ENCODE measurements around the gene UTS2R. TPM values are rescaled to one million over a fixed set of nuclear protein-coding genes. Genes with fewer than 3 reads are reported as not detected.

Gene UTS2R
- total and polyA plus RNA-seq, 2 of the 4 experiments (the other 2 are of a cell fraction), result not detected

DNA sequence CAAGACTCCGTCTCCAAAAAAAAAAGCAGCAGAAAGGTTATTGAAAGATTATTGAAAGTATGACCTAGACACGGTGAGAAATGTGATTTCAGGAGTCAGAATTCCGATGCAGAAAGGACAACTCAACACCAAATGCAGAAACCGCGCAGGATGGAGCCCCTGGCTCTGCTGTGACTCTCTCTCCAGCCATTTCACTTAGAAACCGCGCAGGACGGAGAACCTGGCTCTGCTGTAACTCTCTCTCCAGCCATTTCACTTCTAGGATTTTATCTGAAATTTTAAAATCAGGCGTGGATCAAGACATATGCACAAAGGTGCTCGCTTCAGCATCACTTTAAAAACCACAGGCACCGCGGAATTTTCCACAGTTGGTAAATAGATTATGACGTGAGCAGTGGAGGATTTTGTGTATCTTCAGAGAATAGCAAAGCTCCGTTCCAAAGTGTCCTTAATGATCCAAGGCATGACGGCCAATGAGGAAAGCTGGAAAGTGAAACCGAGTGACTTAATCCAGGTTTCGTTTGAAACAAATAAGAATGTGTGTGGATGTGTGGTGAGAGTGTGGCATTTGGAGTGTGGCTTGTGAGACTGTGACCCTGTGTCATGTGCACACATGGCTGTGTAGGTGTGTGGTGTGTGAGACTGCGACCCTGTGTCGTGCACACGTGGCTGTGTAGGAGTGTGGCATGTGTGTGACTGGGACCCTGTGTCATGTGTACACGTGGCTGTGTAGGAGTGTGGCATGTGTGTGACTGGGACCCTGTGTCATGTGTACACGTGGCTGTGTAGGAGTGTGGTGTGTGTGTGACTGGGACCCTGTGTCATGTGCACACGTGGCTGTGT is 9.5 kb downstream of the UTS2R start:
- Histone ChIP-seq H3K79me1 (ENCODE audit: low read depth in 1 of 2, low read length in 2 of 2) (no peaks in the 10 kb centered on the region), H4K20me1 (ENCODE audit: insufficient read depth, low read length) (no peaks in the 10 kb centered on the region; the same call in 1 of the 2 replicates), H3K9ac (ENCODE audit: low read depth, low read length) (no peak overlapping the region), H2AK9ac (replicated peaks; ENCODE audit: low read depth, low read length, poor library complexity) (no peak overlapping the region), H2AK5ac (ENCODE audit: low read depth, low read length) (peak overlapping the region; percentile 73; the same call in 1 of the 2 replicates), H4K91ac (ENCODE audit: insufficient read depth, low read depth, low read length) (no peak overlapping the region), H2BK120ac (ENCODE audit: low read depth, low read length) (no peak overlapping the region), H2BK5ac (ENCODE audit: low read depth, low read length, poor library complexity, severe bottlenecking) (no peak overlapping the region), H3K27me3 (ENCODE audit: control insufficient read depth, insufficient read depth, low read length) (peaks cover 43% of the 10 kb centered on the region), H3K18ac (ENCODE audit: low read depth, low read length) (peak overlapping the region; percentile 60; the same call in 1 of the 2 replicates), H3K56ac (ENCODE audit: extremely low read depth, insufficient read depth, low read length) (no peak overlapping the region), H3K9me1 (ENCODE audit: insufficient read depth, low read length) (peaks cover 4% of the 10 kb centered on the region; the same call in 1 of the 2 replicates), H3K4me2 (ENCODE audit: low read depth, low read length) (peak overlapping the region; percentile 85), H3K36me3 (ENCODE audit: control insufficient read depth, insufficient read depth, low read length) (no peaks in the 10 kb centered on the region), H3K9me3 (ENCODE audit: control insufficient read depth, insufficient read depth, low read length) (no peaks in the 10 kb centered on the region), H3K4me3 (ENCODE audit: insufficient read depth, low read depth, low read length) (no peak overlapping the region; the same call in 1 of the 2 replicates), H3K4ac (ENCODE audit: low read depth, low read length) (no peak overlapping the region), H3K27ac (ENCODE audit: insufficient read depth, low read length) (no peak overlapping the region), H2BK20ac (ENCODE audit: low read depth, low read length) (no peak overlapping the region), H4K8ac (ENCODE audit: low read depth in 2 of 2, low read length in 2 of 2) (no peak overlapping the region), H4K5ac (ENCODE audit: low read depth, low read length) (no peak overlapping the region), H3K14ac (replicated peaks; ENCODE audit: low read depth, low read length) (no peak overlapping the region), H3K4me1 (ENCODE audit: control insufficient read depth, insufficient read depth, low read length) (peaks cover 4% of the 10 kb centered on the region), H2BK15ac (ENCODE audit: low read depth, low read length) (no peak overlapping the region), H3K23ac (ENCODE audit: low read depth, low read length) (peak overlapping the region; percentile 52; the same call in 1 of the 2 replicates), H2AFZ (replicated peaks; ENCODE audit: low read length, poor library complexity) (no peak overlapping the region)
- dilution Hi-C loops (cut with HindIII; ENCODE audit: low sequenced_read_pairs, unreplicated experiment), result no loop called here
- 27% methylated on average over 5 of the region's 23 CpGs; no CpG with 5 or more reads in 1 of the 2 experiments for WGBS, 2 experiments (ENCODE audit: extremely low coverage in 2 of 2, insufficient read length in 1 of 2)
- no peak; the same call in 1 of the 2 replicates for ATAC-seq (ENCODE audit: low read depth)
- in situ Hi-C loops (cut with MboI; ENCODE audit: low sequenced_read_pairs), result no loop called here
- intact Hi-C loops (cut with micrococcal nuclease), result no loop called here
- TF ChIP-seq RCOR1 (IDR thresholded peaks at IDR 0.05; ENCODE audit: insufficient replicate concordance, low read length), result no peak
- TF ChIP-seq MAFK (IDR thresholded peaks at IDR 0.05; ENCODE audit: low read depth, low read length), result no peak
- TF ChIP-seq POLR2A (IDR thresholded peaks at IDR 0.05; ENCODE audit: low read depth, low read length), result no peak
- no peak for TF ChIP-seq MXI1 (IDR thresholded peaks at IDR 0.05; ENCODE audit: borderline replicate concordance, low read depth, low read length)
- no peak for TF ChIP-seq MAZ (IDR thresholded peaks at IDR 0.05; ENCODE audit: borderline replicate concordance, low read depth, low read length)
- TF ChIP-seq FOS (IDR thresholded peaks at IDR 0.05; ENCODE audit: low read depth, low read length), result no peak
- TF ChIP-seq, protein P1, sequence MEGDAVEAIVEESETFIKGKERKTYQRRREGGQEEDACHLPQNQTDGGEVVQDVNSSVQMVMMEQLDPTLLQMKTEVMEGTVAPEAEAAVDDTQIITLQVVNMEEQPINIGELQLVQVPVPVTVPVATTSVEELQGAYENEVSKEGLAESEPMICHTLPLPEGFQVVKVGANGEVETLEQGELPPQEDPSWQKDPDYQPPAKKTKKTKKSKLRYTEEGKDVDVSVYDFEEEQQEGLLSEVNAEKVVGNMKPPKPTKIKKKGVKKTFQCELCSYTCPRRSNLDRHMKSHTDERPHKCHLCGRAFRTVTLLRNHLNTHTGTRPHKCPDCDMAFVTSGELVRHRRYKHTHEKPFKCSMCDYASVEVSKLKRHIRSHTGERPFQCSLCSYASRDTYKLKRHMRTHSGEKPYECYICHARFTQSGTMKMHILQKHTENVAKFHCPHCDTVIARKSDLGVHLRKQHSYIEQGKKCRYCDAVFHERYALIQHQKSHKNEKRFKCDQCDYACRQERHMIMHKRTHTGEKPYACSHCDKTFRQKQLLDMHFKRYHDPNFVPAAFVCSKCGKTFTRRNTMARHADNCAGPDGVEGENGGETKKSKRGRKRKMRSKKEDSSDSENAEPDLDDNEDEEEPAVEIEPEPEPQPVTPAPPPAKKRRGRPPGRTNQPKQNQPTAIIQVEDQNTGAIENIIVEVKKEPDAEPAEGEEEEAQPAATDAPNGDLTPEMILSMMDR (conservative IDR thresholded peaks at IDR 0.05; ENCODE audit: low read depth, low read length), result no peak
- no peak for TF ChIP-seq CHD1 (IDR thresholded peaks at IDR 0.05; ENCODE audit: low read depth, low read length)
- BruUV-seq (replicated peaks), result no TSS peak
- CTCF ChIA-PET, result no interaction called here
- peak; percentile 32 for DNase-seq
- POLR2A ChIA-PET (ENCODE audit: unreplicated experiment), result no interaction called here

Measured in IMR-90 (cell line).